Coronary artery (tissue), 2 donors: Measurements from ENCODE around the gene EIF5AL1.
"Not testable (repeated sequence)": the region's sequence is repeated elsewhere in the genome, so short reads cannot be mapped to it uniquely, and the experiment has no call there.

Experiments used
- DNase-seq: peaks from one replicate; pipeline ENCODE4 v3.0.0-alpha.2; 2017; ENCODE audit warnings: low spot score
- H3K27ac ChIP-seq, 2 donors: fragments of 200-600 bp; sonication (generic); one replicate each; pipeline ENCODE4 v1.5.1; 2016 to 2019
- H3K4me3 ChIP-seq: fragments of 200-600 bp; sonication (generic); 2 replicates; pipeline ENCODE4 v1.5.1; 2016; ENCODE audit warnings: mild to moderate bottlenecking, moderate library complexity
- TF ChIP-seq, protein P1 (sequence below): fragments of 200-600 bp; sonication (generic); IDR thresholded peaks from one replicate; pipeline ENCODE4 v1.5.1; 2019; ENCODE audit warnings: antibody characterized with exemption

Gene EIF5AL1

DNA sequence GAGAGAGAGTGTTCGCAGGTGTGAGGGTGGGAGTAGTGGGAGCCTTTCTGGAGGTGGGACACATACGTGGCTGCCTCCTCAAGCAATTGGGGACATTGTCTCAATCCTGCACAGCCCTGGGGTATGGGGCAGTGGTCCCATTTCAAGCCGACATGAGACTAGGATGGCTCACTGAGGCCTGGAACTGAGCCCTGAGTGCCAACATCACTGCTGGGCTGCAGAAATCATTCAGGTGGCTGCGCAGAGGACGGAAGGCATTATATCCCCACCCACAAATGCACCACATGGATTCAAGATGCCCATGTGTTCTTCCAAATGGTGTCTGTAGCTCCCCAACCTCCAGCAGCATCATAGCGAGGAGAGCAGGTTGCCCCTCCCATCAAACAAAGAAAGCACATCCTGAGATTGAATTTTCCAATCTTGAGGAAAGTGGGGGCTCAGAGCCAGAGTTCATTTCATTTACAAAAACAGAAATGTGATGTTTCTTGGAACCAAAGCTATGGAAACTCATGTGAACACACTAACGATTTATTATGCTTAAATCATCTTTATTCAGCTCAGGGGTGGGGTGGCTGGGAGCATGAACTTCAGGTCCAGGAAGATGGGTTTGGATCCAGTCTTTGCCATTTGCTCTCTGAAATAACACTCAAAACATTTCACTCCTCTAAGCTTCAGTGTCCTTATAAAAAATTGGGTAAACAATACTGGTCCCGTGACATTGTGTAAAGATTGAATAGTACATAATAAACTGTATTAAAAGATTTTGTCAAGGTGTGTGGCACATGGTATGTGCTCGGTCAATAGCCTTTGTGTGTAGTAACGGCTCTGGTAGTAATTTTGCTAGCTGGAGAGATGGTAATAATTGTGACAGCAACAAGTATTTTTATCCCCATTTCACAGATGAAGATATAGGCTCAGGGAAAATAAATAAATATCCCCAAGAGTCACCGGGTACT lies 43.3 kb downstream of the EIF5AL1 start:
- TF ChIP-seq, protein P1, sequence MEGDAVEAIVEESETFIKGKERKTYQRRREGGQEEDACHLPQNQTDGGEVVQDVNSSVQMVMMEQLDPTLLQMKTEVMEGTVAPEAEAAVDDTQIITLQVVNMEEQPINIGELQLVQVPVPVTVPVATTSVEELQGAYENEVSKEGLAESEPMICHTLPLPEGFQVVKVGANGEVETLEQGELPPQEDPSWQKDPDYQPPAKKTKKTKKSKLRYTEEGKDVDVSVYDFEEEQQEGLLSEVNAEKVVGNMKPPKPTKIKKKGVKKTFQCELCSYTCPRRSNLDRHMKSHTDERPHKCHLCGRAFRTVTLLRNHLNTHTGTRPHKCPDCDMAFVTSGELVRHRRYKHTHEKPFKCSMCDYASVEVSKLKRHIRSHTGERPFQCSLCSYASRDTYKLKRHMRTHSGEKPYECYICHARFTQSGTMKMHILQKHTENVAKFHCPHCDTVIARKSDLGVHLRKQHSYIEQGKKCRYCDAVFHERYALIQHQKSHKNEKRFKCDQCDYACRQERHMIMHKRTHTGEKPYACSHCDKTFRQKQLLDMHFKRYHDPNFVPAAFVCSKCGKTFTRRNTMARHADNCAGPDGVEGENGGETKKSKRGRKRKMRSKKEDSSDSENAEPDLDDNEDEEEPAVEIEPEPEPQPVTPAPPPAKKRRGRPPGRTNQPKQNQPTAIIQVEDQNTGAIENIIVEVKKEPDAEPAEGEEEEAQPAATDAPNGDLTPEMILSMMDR, result no peak
- no peak for DNase-seq
- Histone ChIP-seq H3K4me3 (no peak overlapping the region), H3K27ac (no peak overlapping the region)

DNA sequence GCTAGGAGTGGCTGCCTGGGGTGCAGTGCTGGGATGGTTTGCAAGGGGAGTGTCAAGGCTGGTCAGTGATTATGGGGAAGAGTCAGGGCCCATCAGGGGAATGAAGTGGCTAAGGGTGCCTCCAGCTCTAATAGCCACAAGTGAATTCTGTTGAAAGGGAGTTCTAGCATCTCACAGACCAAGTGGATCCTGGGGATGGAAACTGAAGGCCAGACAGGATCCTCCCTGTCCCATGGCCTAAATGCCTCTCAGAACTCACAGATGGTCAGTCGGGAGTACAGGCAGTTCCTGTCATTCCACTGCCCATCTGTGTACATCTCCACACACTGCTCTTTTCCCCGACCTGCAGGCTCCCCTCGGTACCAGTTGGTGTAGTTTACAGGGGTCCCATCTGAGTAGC lies 44.6 kb downstream of the EIF5AL1 start:
- not testable (repeated sequence) for H3K27ac ChIP-seq, H3K4me3 ChIP-seq, DNase-seq

GRCh38 chr10:79559726-79560125 lies 47.4 kb downstream of the EIF5AL1 start:
- TF ChIP-seq, protein P1, result no peak
- DNase-seq, result no peak
- Histone ChIP-seq H3K27ac (no peak overlapping the region), H3K4me3 (no peak overlapping the region)

DNA sequence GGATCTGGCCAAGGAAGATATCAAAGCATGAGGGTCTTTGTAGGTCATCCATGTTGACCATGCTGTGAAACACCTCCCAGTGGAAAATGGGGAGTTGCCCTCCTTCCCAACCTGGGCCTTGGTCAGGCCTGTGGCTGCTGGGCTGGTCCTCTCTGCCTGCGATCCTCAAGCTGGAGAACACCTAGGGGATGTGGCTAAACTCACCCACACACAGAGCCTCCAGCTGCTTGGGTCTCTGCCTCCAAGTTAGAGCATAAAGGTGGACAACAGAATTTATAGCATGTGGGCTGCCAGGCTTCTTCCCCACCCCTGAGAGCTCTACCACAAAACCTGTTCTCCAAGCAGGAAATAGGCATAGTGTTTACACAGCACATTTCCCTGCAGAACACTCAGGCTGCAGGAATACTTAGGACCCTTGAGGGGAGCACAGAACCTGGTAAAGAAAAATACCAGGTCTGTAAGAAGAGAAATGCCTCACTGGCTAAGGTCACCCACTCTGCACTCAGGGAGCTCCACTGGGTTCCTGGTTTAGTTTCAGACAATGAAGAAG lies 47.9 kb downstream of the EIF5AL1 start, which contains the start of gene SFTPA2:
SFTPA2 (minus strand) TSS at position 248 of the 550 bp plus-strand sequence. CDS start 924 bp downstream, outside the sequence.
- no peak for DNase-seq
- TF ChIP-seq, protein P1, result no peak
- H3K27ac ChIP-seq, result no peak within 1 kb of the TSS

GRCh38 chr10:79561257-79561656 lies 48.9 kb downstream of the EIF5AL1 start:
- TF ChIP-seq, protein P1, result no peak
- no peak for DNase-seq
- H3K27ac ChIP-seq, result no peak overlapping the region
- H3K4me3 ChIP-seq, result no peak overlapping the region

More for the DNA sequence above, 47.9 kb downstream of the EIF5AL1 start, which contains the start of gene SFTPA2:
- no peak within 1 kb of the TSS for H3K4me3 ChIP-seq

DNA sequence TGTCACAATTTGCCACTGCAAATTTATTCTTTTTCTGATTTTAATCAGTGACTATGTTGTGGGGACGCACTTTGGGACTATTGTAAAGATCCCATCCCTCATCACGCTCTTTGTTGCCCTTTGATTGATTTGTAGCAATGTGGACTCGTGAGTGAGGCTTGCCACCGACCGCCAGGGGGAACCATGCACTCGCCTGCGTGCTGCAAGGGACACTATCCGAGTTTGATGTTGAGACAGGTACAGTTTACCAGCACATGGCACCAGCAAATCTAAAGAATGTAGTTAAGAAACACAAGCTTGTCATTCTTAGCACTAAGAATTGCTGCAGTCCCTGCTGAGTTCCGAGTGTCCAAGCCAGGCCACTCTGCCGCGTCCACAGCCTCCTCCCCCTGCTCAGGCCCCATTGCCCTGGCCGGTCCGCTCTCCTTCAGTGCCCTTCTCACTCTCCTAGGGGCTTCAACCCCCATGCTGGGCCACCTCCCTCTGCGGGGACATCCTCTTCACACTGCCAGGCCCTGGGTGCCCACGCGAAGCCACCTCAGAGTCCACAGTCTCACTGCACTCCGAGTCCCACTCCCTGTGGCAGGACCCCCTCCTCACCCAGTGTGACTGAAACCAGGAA lies 49.9 kb downstream of the EIF5AL1 start:
- Histone ChIP-seq H3K27ac (no peak overlapping the region), H3K4me3 (no peak overlapping the region)
- TF ChIP-seq, protein P1, result peak; percentile 72
- no peak for DNase-seq

GRCh38 chr10:79563426-79563825 lies 51.1 kb downstream of the EIF5AL1 start:
- Histone ChIP-seq H3K4me3 (no peak overlapping the region), H3K27ac (no peak overlapping the region)
- no peak for DNase-seq
- TF ChIP-seq, protein P1, result no peak
